Osteoblast (primary cell): Measurements from ENCODE around the gene ARHGAP8. TPM values are rescaled to one million over a fixed set of nuclear protein-coding genes. Genes with fewer than 3 reads are reported as not detected.

Experiments
- DNase-seq: peaks from one replicate; pipeline ENCODE4 v3.0.0; 2011; ENCODE audit warnings: low spot score, mixed read lengths; ENCODE audit not compliant: insufficient read length; ENCODE audit errors: missing footprints
- H2AFZ ChIP-seq: 2 replicates; pipeline ENCODE4 v1.6.0; 2011; ENCODE audit warnings: mild to moderate bottlenecking, low read length
- H3K27ac ChIP-seq: 2 replicates; pipeline ENCODE4 v1.5.1; 2011; ENCODE audit warnings: mild to moderate bottlenecking, low read depth, low read length, moderate library complexity
- H3K27me3 ChIP-seq: 2 replicates; pipeline ENCODE4 v1.6.0; 2012; ENCODE audit warnings: mild to moderate bottlenecking, control low read depth, inconsistent platforms, low read length, moderate library complexity; ENCODE audit not compliant: insufficient read depth
- H3K36me3 ChIP-seq: 2 replicates; pipeline ENCODE4 v1.5.1; 2011; ENCODE audit warnings: mild to moderate bottlenecking, low read length, control low read depth, moderate library complexity; ENCODE audit not compliant: insufficient read depth
- H3K4me1 ChIP-seq: 2 replicates; pipeline ENCODE4 v1.5.1; 2011; ENCODE audit warnings: mild to moderate bottlenecking, low read length, control low read depth, moderate library complexity; ENCODE audit not compliant: insufficient read depth
- H3K4me2 ChIP-seq: 2 replicates; pipeline ENCODE4 v1.6.0; 2011; ENCODE audit warnings: mild to moderate bottlenecking, low read length; ENCODE audit not compliant: insufficient read depth
- H3K4me3 ChIP-seq: fragments of 200-600 bp; sonication (generic); 3 replicates; pipeline ENCODE4 v1.5.1; 2012; ENCODE audit warnings: mild to moderate bottlenecking, low read length, inconsistent platforms; ENCODE audit not compliant: insufficient read depth
- H3K79me2 ChIP-seq: 2 replicates; pipeline ENCODE4 v1.6.0; 2012; ENCODE audit warnings: mild to moderate bottlenecking, low read length, control low read depth, inconsistent platforms; ENCODE audit not compliant: insufficient read depth
- H3K9me3 ChIP-seq: 2 replicates; pipeline ENCODE4 v1.5.1; 2011; ENCODE audit warnings: low read depth, low read length, control low read depth
- H4K20me1 ChIP-seq: 2 replicates; pipeline ENCODE4 v1.6.0; 2012; ENCODE audit warnings: mild to moderate bottlenecking, low read length, control low read depth; ENCODE audit not compliant: insufficient read depth
- CTCF ChIP-seq: IDR thresholded peaks from 2 replicates; pipeline ENCODE4 v1.5.1; 2011; ENCODE audit warnings: mild to moderate bottlenecking, low read depth, low read length, moderate library complexity; ENCODE audit errors: extremely low read depth
- total RNA-seq: library from RNA; depleted of rRNA; stranded (reverse); fragments of >200 nt; gene quantifications from 2 replicates; pipeline ENCODE4 v1.2.3, GENCODE V29; 2012

The ARHGAP8 gene
- total RNA-seq, 1 donor, result 0.36 TPM

- peak; percentile 85 for DNase-seq
- Histone ChIP-seq H3K27ac (no peak overlapping the region), H3K4me1 (peaks cover 7% of the 10 kb centered on the region), H3K27me3 (peaks cover 49% of the 10 kb centered on the region), H3K36me3 (no peaks in the 10 kb centered on the region), H3K79me2 (no peaks in the 10 kb centered on the region), H2AFZ (no peak overlapping the region), H3K4me2 (peak overlapping the region; percentile 19), H4K20me1 (no peaks in the 10 kb centered on the region), H3K4me3 (no peak overlapping the region), H3K9me3 (no peaks in the 10 kb centered on the region)
- no peak for TF ChIP-seq CTCF
These were observed 1.0 kb downstream of the ARHGAP8 start for GRCh38 chr22:44753189-44754042.

- Histone ChIP-seq H3K27ac (no peak overlapping the region), H3K27me3 (peaks cover 49% of the 10 kb centered on the region), H3K36me3 (no peaks in the 10 kb centered on the region), H3K4me1 (peaks cover 7% of the 10 kb centered on the region), H3K4me2 (no peak overlapping the region), H3K4me3 (no peak overlapping the region), H2AFZ (no peak overlapping the region), H4K20me1 (no peaks in the 10 kb centered on the region), H3K79me2 (no peaks in the 10 kb centered on the region), H3K9me3 (no peaks in the 10 kb centered on the region)
- no peak for TF ChIP-seq CTCF
- no peak for DNase-seq
These were observed 2.6 kb downstream of the ARHGAP8 start for GRCh38 chr22:44754998-44755397.

- no peak overlapping the region for H2AFZ ChIP-seq
- no peaks in the 10 kb centered on the region for H4K20me1 ChIP-seq
- no peak overlapping the region for H3K4me3 ChIP-seq
- no peaks in the 10 kb centered on the region for H3K9me3 ChIP-seq
- H3K27ac ChIP-seq, result no peak overlapping the region
- no peaks in the 10 kb centered on the region for H3K36me3 ChIP-seq
- no peak for TF ChIP-seq CTCF
- H3K27me3 ChIP-seq, result peaks cover 48% of the 10 kb centered on the region
- H3K4me2 ChIP-seq, result no peak overlapping the region
- H3K79me2 ChIP-seq, result no peaks in the 10 kb centered on the region
- peak; percentile 73 for DNase-seq
- peaks cover 7% of the 10 kb centered on the region for H3K4me1 ChIP-seq
These were observed 3.0 kb downstream of the ARHGAP8 start for GRCh38 chr22:44755417-44755816.

- Histone ChIP-seq H3K27me3 (peaks cover 43% of the 10 kb centered on the region), H3K4me1 (peaks cover 7% of the 10 kb centered on the region), H3K4me3 (no peak overlapping the region), H3K79me2 (no peaks in the 10 kb centered on the region), H3K4me2 (no peak overlapping the region), H4K20me1 (no peaks in the 10 kb centered on the region), H3K36me3 (no peaks in the 10 kb centered on the region), H2AFZ (no peak overlapping the region), H3K9me3 (no peaks in the 10 kb centered on the region), H3K27ac (no peak overlapping the region)
- no peak for TF ChIP-seq CTCF
- DNase-seq, result peak; percentile 9
These were observed 3.6 kb downstream of the ARHGAP8 start for GRCh38 chr22:44755956-44756361.
